Measurements from ENCODE around the gene SEMA6A.

The SEMA6A gene

GRCh38 chr5:116595498-116595897 lies 20.9 kb upstream of the SEMA6A start:
- no peak for ATAC-seq
- no peak for TF ChIP-seq PATZ1 (CRISPR knock-in tag; IDR thresholded peaks at IDR 0.05; ENCODE audit: borderline replicate concordance)
- no peak for TF ChIP-seq ARNTL (CRISPR knock-in tag; IDR thresholded peaks at IDR 0.05; ENCODE audit: borderline replicate concordance, low read depth)
- TF ChIP-seq TCF4 (CRISPR knock-in tag; IDR thresholded peaks at IDR 0.05; ENCODE audit: borderline replicate concordance): no peak
- no peak for TF ChIP-seq ZNF565 (CRISPR knock-in tag; conservative IDR thresholded peaks at IDR 0.05; ENCODE audit: low read depth)
- no peak for TF ChIP-seq CSDC2 (CRISPR knock-in tag; IDR thresholded peaks at IDR 0.05)
- no peak for TF ChIP-seq OSR1 (CRISPR knock-in tag; IDR thresholded peaks at IDR 0.05)
- no peak for TF ChIP-seq GLIS3 (CRISPR knock-in tag; IDR thresholded peaks at IDR 0.05)

- ATAC-seq: no peak
- no peak for TF ChIP-seq OSR1 (CRISPR knock-in tag; IDR thresholded peaks at IDR 0.05)
Measured at GRCh38 chr5:116593340-116593739, 18.7 kb upstream of the SEMA6A start.

GRCh38 chr5:116585227-116585626 lies 10.6 kb upstream of the SEMA6A start:
- TF ChIP-seq TOX (CRISPR knock-in tag; IDR thresholded peaks at IDR 0.05; ENCODE audit: borderline replicate concordance): no peak
- no peak for TF ChIP-seq ZNF565 (CRISPR knock-in tag; conservative IDR thresholded peaks at IDR 0.05; ENCODE audit: low read depth)
- TF ChIP-seq GLIS3 (CRISPR knock-in tag; IDR thresholded peaks at IDR 0.05): no peak
- no peak for TF ChIP-seq SNAI2 (CRISPR knock-in tag; IDR thresholded peaks at IDR 0.05)
- TF ChIP-seq ZNF8 (CRISPR knock-in tag; IDR thresholded peaks at IDR 0.05): no peak
- no peak for TF ChIP-seq OSR1 (CRISPR knock-in tag; IDR thresholded peaks at IDR 0.05)
- TF ChIP-seq PATZ1 (CRISPR knock-in tag; IDR thresholded peaks at IDR 0.05; ENCODE audit: borderline replicate concordance): no peak
- TF ChIP-seq RARB (CRISPR knock-in tag; IDR thresholded peaks at IDR 0.05): no peak
- no peak for TF ChIP-seq CSRNP3 (CRISPR knock-in tag; IDR thresholded peaks at IDR 0.05)
- TF ChIP-seq PPARA (CRISPR knock-in tag; IDR thresholded peaks at IDR 0.05; ENCODE audit: borderline replicate concordance): no peak
- no peak for TF ChIP-seq CREB5 (CRISPR knock-in tag; IDR thresholded peaks at IDR 0.05; ENCODE audit: low read depth)
- TF ChIP-seq ZFP3 (CRISPR knock-in tag; IDR thresholded peaks at IDR 0.05): no peak
- no peak for TF ChIP-seq ESRRG (CRISPR knock-in tag; IDR thresholded peaks at IDR 0.05)
- no peak for TF ChIP-seq CSDC2 (CRISPR knock-in tag; IDR thresholded peaks at IDR 0.05)
- TF ChIP-seq TSHZ2 (CRISPR knock-in tag; IDR thresholded peaks at IDR 0.05): no peak
- no peak for ATAC-seq

GRCh38 chr5:116583862-116584222 lies 9.2 kb upstream of the SEMA6A start:
- no peak for ATAC-seq
- TF ChIP-seq BACH2 (CRISPR knock-in tag; IDR thresholded peaks at IDR 0.05; ENCODE audit: borderline replicate concordance) (no peak), ZNF565 (CRISPR knock-in tag; conservative IDR thresholded peaks at IDR 0.05; ENCODE audit: low read depth) (no peak), GLIS3 (CRISPR knock-in tag; IDR thresholded peaks at IDR 0.05) (no peak), CSRNP3 (CRISPR knock-in tag; IDR thresholded peaks at IDR 0.05) (no peak), SNAI2 (CRISPR knock-in tag; IDR thresholded peaks at IDR 0.05) (no peak), ZC3H10 (CRISPR knock-in tag; IDR thresholded peaks at IDR 0.05) (no peak), ZNF70 (CRISPR knock-in tag; IDR thresholded peaks at IDR 0.05) (no peak), ZNF8 (CRISPR knock-in tag; IDR thresholded peaks at IDR 0.05) (no peak), PPARA (CRISPR knock-in tag; IDR thresholded peaks at IDR 0.05; ENCODE audit: borderline replicate concordance) (no peak), RARB (CRISPR knock-in tag; IDR thresholded peaks at IDR 0.05) (no peak), POU6F1 (CRISPR knock-in tag; IDR thresholded peaks at IDR 0.05; ENCODE audit: borderline replicate concordance, low read depth) (no peak), ESRRG (CRISPR knock-in tag; IDR thresholded peaks at IDR 0.05) (no peak), CSDC2 (CRISPR knock-in tag; IDR thresholded peaks at IDR 0.05) (no peak)
